ENCODE results near the gene TLR5.

DNA sequence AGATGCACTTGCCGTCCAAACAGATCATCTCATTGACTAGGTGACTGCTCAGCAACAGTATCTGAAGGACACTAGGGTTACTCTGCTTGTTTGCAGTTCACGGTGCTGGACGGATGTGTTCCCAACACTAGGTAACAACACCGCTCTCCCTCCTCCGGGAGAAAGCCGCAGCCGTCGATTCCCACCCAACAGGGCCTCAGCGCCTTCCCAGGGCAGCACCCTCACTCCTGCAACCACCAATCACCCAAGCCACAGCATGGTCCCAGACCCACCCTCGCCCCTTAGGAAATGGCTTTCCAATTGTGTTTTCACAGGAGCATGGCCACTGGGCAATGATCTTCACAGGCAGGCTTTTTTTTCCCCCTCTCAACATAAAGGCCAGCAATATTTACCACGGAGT is 779 bp downstream of the TLR5 start:
- TF ChIP-seq CTCF (IDR thresholded peaks at IDR 0.05) (no peak), POLR2A (IDR thresholded peaks at IDR 0.05) (no peak)
